SK-N-SH (cell line): ENCODE measurements around the gene XXYLT1. TPM values are rescaled to one million over a fixed set of nuclear protein-coding genes. Genes with fewer than 3 reads are reported as not detected.

Experiments used
- CTCF ChIA-PET: fragments of 300-600, 350-600 bp; formaldehyde crosslinking; extraction: SDS; loops from one replicate; lab custom pipeline; 2021; lab: Yijun Ruan, JAX
- POLR2A ChIA-PET: fragments of 350-600 bp; sonication (Branson Sonifier 250); formaldehyde crosslinking; extraction: SDS; loops from one replicate; lab custom pipeline; 2020; ENCODE audit warnings: antibody characterized with exemption, inconsistent platforms; lab: Yijun Ruan, JAX
- DNase-seq: peaks from one replicate; pipeline ENCODE4 v3.0.0; 2012
- H2AFZ ChIP-seq: fragments of 200-600 bp; sonication (generic); 2 replicates; pipeline ENCODE4 v1.8.1; 2016; ENCODE audit warnings: antibody characterized with exemption, mild to moderate bottlenecking, low read depth
- H3F3A ChIP-seq: fragments of 200-600 bp; sonication (generic); replicated peaks from 2 replicates; pipeline ENCODE3; 2016; ENCODE audit warnings: antibody characterized with exemption, mild to moderate bottlenecking; ENCODE audit not compliant: insufficient read depth
- H3K27ac ChIP-seq, 2 experiments: fragments of 200-500 bp in 1 of 2; fragments of 200-600 bp in 1 of 2; sonication (Bioruptor generic) in 1 of 2; sonication (generic), shearing (Covaris generic) in 1 of 2; 2 replicates each; pipeline versions ENCODE4 v1.5.1 to v1.6.1; 2014 to 2016; ENCODE audit warnings: low read depth in 2 of 2, inconsistent platforms in 1 of 2, low read length in 1 of 2, mild to moderate bottlenecking in 1 of 2, mixed read lengths in 1 of 2
- H3K27me3 ChIP-seq: fragments of 200-600 bp; sonication (generic), shearing (Covaris generic); 2 replicates; pipeline ENCODE4 v1.6.1; 2016; ENCODE audit warnings: mixed run types; ENCODE audit not compliant: insufficient read depth
- H3K36me3 ChIP-seq, 2 experiments: fragments of 200-500 bp in 1 of 2; fragments of 200-600 bp in 1 of 2; sonication (Bioruptor generic) in 1 of 2; sonication (generic) in 1 of 2; replicated peaks in 1 of 2; 2 replicates each; pipeline versions ENCODE3 to v1.5.1; 2014 to 2016; ENCODE audit warnings: low read length in 1 of 2, mild to moderate bottlenecking in 1 of 2; ENCODE audit not compliant: insufficient read depth in 2 of 2, control insufficient read depth in 1 of 2
- H3K4me1 ChIP-seq, 2 experiments: fragments of 200-500 bp in 1 of 2; fragments of 200-600 bp in 1 of 2; sonication (Bioruptor generic) in 1 of 2; sonication (generic), shearing (Covaris generic) in 1 of 2; 2 replicates each; pipeline versions ENCODE4 v1.5.1 to v1.6.1; 2014 to 2016; ENCODE audit warnings: low read depth in 1 of 2, low read length in 1 of 2, mixed run types in 1 of 2; ENCODE audit not compliant: insufficient read depth in 2 of 2, control insufficient read depth in 1 of 2
- H3K4me2 ChIP-seq: fragments of 200-600 bp; sonication (generic), shearing (Covaris generic); 2 replicates; pipeline ENCODE4 v1.6.1; 2017; ENCODE audit warnings: mixed run types
- H3K4me3 ChIP-seq, 2 experiments: fragments of 200-500 bp in 1 of 2; fragments of 200-600 bp in 1 of 2; sonication (Bioruptor generic) in 1 of 2; sonication (generic), shearing (Covaris generic) in 1 of 2; 2 replicates each; pipeline versions ENCODE4 v1.5.1 to v1.8.1; 2014 to 2016; ENCODE audit warnings: low read depth in 2 of 2, inconsistent platforms in 1 of 2, low read length in 1 of 2, mild to moderate bottlenecking in 1 of 2, mixed read lengths in 1 of 2, moderate library complexity in 1 of 2
- H3K79me2 ChIP-seq: fragments of 200-600 bp; sonication (generic); 2 replicates; pipeline ENCODE4 v1.8.1; 2017; ENCODE audit warnings: mild to moderate bottlenecking; ENCODE audit not compliant: insufficient read depth
- H3K9ac ChIP-seq: fragments of 200-600 bp; sonication (generic); 2 replicates; pipeline ENCODE4 v1.6.1; 2017; ENCODE audit warnings: mixed run types
- H3K9me2 ChIP-seq: fragments of 200-600 bp; sonication (generic); 2 replicates; pipeline ENCODE4 v1.6.1; 2017; ENCODE audit warnings: mixed run types
- H3K9me3 ChIP-seq: fragments of 200-600 bp; sonication (generic); 2 replicates; pipeline ENCODE4 v1.6.1; 2017; ENCODE audit warnings: mixed run types, mild to moderate bottlenecking, moderate library complexity
- H4K20me1 ChIP-seq: fragments of 200-600 bp; sonication (generic); 2 replicates; pipeline ENCODE4 v1.6.1; 2017; ENCODE audit warnings: mild to moderate bottlenecking, mixed run types; ENCODE audit not compliant: insufficient read depth
- ELF1 ChIP-seq: IDR thresholded peaks from 2 replicates; pipeline ENCODE4 v1.4.0; 2012
- FOXJ3 ChIP-seq: sonication (generic); formaldehyde crosslinking; IDR thresholded peaks from 2 replicates; pipeline ENCODE4 v1.5.1; 2020; ENCODE audit warnings: mild to moderate bottlenecking, missing genetic modification reagents
- NRF1 ChIP-seq: IDR thresholded peaks from 2 replicates; pipeline ENCODE4 v1.6.1; 2012; ENCODE audit warnings: low read depth, mild to moderate bottlenecking, low read length
- RXRA ChIP-seq: IDR thresholded peaks from 2 replicates; pipeline ENCODE4 v1.4.0; 2012; ENCODE audit warnings: low read depth, mild to moderate bottlenecking, borderline replicate concordance
- TCF12 ChIP-seq: IDR thresholded peaks from 2 replicates; pipeline ENCODE4 v1.4.0; 2012
- WGBS: methylation state at CpG from one replicate; pipeline ENCODE4 v1.1.6; 2017; ENCODE audit warnings: low lambda C conversion rate; 5-methylcytosine and 5-hydroxymethylcytosine counted together
- polyA plus RNA-seq, 3 experiments: library from polyadenylated mRNA; depleted of rRNA; stranded (reverse); fragments of >200 nt; gene quantifications; 2 replicates each; pipeline ENCODE4 v1.2.3, GENCODE V29; 2012
- TF ChIP-seq, protein P1 (sequence below): fragments of 200-600 bp; sonication (generic); IDR thresholded peaks from 2 replicates; pipeline ENCODE4 v1.6.1; 2017; ENCODE audit warnings: antibody characterized with exemption, mild to moderate bottlenecking, moderate library complexity
- TF ChIP-seq, protein P2 (sequence below): IDR thresholded peaks from 2 replicates; pipeline ENCODE4; 2012
- TF ChIP-seq, protein P3 (sequence below): fragments of 150-350 bp; IDR thresholded peaks from 2 replicates; pipeline ENCODE4 v1.6.1; 2016; ENCODE audit warnings: mild to moderate bottlenecking, low read depth, low read length
- TF ChIP-seq, protein P4 (sequence below): IDR thresholded peaks from 2 replicates; pipeline ENCODE4 v1.4.0; 2012; ENCODE audit warnings: low read depth, borderline replicate concordance
- TF ChIP-seq, protein P5 (sequence below): IDR thresholded peaks from 2 replicates; pipeline ENCODE4 v1.4.0; 2012; ENCODE audit warnings: low read depth, borderline replicate concordance

XXYLT1 gene
- polyA plus RNA-seq, 1 of the 3 experiments (the other 2 are of a cell fraction), result 22.6 TPM

DNA sequence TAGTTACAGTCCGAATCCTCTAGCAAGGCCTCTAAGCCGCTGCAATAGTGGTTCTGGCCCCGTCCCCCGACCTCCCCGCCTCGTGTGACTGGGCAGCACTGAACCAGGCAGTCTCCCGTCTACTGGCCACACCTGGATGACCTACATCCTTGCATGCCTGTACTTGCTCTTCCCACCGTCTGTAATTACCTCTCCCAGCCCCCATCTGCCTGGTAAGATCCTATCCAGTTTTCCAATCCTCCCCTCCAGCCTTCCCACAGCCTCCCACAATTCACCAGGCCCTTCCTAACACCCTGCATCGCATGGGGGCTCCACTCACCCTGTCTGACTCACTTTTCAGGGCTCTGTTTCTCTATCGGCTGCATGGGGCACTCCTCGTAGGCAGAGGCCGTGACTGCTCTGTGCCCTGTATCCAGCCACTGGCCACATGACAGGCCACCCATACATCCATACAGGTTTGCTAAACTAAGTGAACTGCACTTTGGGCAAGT, 32.8 kb downstream of the XXYLT1 start (continued):
- TF ChIP-seq, protein P1, sequence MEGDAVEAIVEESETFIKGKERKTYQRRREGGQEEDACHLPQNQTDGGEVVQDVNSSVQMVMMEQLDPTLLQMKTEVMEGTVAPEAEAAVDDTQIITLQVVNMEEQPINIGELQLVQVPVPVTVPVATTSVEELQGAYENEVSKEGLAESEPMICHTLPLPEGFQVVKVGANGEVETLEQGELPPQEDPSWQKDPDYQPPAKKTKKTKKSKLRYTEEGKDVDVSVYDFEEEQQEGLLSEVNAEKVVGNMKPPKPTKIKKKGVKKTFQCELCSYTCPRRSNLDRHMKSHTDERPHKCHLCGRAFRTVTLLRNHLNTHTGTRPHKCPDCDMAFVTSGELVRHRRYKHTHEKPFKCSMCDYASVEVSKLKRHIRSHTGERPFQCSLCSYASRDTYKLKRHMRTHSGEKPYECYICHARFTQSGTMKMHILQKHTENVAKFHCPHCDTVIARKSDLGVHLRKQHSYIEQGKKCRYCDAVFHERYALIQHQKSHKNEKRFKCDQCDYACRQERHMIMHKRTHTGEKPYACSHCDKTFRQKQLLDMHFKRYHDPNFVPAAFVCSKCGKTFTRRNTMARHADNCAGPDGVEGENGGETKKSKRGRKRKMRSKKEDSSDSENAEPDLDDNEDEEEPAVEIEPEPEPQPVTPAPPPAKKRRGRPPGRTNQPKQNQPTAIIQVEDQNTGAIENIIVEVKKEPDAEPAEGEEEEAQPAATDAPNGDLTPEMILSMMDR, result no peak
- TF ChIP-seq NRF1, result no peak
- TF ChIP-seq ELF1, result no peak
- TF ChIP-seq, protein P2, sequence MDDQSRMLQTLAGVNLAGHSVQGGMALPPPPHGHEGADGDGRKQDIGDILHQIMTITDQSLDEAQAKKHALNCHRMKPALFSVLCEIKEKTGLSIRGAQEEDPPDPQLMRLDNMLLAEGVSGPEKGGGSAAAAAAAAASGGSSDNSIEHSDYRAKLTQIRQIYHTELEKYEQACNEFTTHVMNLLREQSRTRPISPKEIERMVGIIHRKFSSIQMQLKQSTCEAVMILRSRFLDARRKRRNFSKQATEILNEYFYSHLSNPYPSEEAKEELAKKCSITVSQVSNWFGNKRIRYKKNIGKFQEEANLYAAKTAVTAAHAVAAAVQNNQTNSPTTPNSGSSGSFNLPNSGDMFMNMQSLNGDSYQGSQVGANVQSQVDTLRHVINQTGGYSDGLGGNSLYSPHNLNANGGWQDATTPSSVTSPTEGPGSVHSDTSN, result no peak
- TF ChIP-seq RXRA, result no peak
- no peak for TF ChIP-seq TCF12

DNA sequence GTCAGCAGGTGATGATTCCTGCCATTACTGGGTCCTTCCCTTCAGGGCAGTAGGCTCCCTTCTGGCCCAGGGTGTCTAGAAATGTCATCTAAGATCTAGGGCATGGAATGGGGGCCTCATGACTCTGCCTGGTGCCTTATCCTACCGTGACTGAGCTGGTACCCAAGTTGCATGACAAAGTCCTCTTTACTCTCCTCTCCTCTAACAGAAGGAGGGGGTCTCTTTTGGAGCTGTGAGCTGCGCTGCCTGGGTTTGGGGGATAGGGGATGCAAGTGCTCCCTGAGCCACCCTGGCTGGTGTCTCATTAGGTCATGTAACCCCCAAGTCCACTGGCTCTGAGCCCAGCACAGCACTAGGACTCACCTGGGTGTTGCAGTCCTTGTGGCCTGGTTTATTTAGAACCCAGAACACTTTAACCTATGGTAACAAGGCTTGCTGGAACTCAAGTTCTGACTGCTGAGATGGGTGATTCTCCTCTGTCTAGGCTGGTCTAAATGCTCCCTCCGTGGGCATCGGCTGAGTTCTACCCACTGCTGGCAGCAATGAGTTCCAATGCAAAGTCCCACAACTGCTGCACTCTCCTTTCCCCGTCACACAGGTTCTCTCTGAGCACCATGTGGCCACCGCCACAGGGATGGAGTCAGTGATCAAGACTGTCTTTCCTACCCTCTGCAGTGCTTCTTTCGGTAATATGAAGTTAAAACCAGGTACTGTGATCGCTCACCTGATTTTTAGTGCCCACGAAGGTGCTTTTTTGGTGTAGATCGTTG, 34.0 kb downstream of the XXYLT1 start:
- Histone ChIP-seq H3K27ac (no peak overlapping the region), H4K20me1 (no peaks in the 10 kb centered on the region), H3K4me3 (no peak overlapping the region), H3K9me2 (no peaks in the 10 kb centered on the region), H3K9me3 (no peaks in the 10 kb centered on the region), H2AFZ (no peak overlapping the region), H3K36me3 (no peaks in the 10 kb centered on the region), H3K79me2 (peaks cover 13% of the 10 kb centered on the region; the same call in 1 of the 2 replicates), H3K4me1 (peaks cover 0 to 29% of the 10 kb centered on the region in 2 experiments; a peak in 1 of 4 replicates), H3K27me3 (no peaks in the 10 kb centered on the region), H3K4me2 (no peak overlapping the region), H3F3A (no peaks in the 10 kb centered on the region), H3K9ac (no peak overlapping the region)
- no peak for DNase-seq
- ChIA-PET CTCF (no interaction called here), POLR2A (no interaction called here)
- 97% methylated on average over 8 of the region's 10 CpGs for WGBS
- TF ChIP-seq, protein P3, sequence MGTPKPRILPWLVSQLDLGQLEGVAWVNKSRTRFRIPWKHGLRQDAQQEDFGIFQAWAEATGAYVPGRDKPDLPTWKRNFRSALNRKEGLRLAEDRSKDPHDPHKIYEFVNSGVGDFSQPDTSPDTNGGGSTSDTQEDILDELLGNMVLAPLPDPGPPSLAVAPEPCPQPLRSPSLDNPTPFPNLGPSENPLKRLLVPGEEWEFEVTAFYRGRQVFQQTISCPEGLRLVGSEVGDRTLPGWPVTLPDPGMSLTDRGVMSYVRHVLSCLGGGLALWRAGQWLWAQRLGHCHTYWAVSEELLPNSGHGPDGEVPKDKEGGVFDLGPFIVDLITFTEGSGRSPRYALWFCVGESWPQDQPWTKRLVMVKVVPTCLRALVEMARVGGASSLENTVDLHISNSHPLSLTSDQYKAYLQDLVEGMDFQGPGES, result no peak
- no peak for TF ChIP-seq FOXJ3 (CRISPR knock-in tag)
- TF ChIP-seq, protein P4, sequence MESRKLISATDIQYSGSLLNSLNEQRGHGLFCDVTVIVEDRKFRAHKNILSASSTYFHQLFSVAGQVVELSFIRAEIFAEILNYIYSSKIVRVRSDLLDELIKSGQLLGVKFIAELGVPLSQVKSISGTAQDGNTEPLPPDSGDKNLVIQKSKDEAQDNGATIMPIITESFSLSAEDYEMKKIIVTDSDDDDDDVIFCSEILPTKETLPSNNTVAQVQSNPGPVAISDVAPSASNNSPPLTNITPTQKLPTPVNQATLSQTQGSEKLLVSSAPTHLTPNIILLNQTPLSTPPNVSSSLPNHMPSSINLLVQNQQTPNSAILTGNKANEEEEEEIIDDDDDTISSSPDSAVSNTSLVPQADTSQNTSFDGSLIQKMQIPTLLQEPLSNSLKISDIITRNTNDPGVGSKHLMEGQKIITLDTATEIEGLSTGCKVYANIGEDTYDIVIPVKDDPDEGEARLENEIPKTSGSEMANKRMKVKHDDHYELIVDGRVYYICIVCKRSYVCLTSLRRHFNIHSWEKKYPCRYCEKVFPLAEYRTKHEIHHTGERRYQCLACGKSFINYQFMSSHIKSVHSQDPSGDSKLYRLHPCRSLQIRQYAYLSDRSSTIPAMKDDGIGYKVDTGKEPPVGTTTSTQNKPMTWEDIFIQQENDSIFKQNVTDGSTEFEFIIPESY, result no peak
- TF ChIP-seq, protein P5, sequence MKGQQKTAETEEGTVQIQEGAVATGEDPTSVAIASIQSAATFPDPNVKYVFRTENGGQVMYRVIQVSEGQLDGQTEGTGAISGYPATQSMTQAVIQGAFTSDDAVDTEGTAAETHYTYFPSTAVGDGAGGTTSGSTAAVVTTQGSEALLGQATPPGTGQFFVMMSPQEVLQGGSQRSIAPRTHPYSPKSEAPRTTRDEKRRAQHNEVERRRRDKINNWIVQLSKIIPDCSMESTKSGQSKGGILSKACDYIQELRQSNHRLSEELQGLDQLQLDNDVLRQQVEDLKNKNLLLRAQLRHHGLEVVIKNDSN, result no peak
